ENCODE results near the gene NKAIN2.

NKAIN2 gene

DNA sequence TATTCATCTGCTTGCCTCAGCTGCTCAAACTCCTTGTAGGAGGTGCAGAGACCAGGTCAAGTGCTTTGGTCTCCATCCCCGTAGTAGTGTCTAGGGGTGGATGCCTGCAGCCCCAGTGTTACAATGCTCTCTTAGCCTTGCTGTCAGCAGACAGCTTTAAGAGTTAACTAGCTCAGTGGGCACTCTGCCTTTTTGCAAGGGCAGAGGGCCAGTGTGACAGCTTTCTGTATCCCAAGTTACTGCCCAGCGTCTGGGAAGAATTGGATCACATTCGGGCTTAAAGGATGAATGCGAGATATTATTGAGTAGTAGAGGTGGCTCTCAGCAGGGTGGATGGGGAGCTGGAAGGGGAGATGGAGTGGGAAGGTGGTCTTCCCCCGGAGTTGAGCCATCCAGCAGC is 818.7 kb downstream of the NKAIN2 start:
- H3K27ac ChIP-seq = no peak overlapping the region
- TF ChIP-seq, protein P1, sequence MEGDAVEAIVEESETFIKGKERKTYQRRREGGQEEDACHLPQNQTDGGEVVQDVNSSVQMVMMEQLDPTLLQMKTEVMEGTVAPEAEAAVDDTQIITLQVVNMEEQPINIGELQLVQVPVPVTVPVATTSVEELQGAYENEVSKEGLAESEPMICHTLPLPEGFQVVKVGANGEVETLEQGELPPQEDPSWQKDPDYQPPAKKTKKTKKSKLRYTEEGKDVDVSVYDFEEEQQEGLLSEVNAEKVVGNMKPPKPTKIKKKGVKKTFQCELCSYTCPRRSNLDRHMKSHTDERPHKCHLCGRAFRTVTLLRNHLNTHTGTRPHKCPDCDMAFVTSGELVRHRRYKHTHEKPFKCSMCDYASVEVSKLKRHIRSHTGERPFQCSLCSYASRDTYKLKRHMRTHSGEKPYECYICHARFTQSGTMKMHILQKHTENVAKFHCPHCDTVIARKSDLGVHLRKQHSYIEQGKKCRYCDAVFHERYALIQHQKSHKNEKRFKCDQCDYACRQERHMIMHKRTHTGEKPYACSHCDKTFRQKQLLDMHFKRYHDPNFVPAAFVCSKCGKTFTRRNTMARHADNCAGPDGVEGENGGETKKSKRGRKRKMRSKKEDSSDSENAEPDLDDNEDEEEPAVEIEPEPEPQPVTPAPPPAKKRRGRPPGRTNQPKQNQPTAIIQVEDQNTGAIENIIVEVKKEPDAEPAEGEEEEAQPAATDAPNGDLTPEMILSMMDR (conservative IDR thresholded peaks at IDR 0.05) = no peak
- TF ChIP-seq ZFX (IDR thresholded peaks at IDR 0.05) = no peak

DNA sequence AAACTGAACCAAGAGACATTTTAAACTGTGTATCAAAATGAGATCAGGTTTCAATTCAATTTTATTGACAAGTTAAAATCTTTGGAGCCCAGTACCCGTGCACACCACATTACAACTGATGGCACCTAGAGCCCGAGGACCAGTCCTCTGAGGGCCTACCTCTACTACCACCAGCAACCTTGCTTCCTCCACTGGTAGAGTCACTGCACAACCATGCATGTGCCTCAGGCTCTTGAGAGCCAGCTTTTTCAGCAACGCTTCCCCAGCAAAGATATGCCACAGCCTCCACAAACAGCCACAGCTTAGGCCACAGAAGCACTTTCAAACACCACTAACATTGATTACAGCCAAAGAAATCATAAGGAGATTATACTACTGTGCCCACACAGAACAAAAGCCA is 830.0 kb downstream of the NKAIN2 start:
- H3K27ac ChIP-seq = no peak overlapping the region
- TF ChIP-seq, protein P1 (conservative IDR thresholded peaks at IDR 0.05) = no peak
- TF ChIP-seq ZFX (IDR thresholded peaks at IDR 0.05) = no peak

DNA sequence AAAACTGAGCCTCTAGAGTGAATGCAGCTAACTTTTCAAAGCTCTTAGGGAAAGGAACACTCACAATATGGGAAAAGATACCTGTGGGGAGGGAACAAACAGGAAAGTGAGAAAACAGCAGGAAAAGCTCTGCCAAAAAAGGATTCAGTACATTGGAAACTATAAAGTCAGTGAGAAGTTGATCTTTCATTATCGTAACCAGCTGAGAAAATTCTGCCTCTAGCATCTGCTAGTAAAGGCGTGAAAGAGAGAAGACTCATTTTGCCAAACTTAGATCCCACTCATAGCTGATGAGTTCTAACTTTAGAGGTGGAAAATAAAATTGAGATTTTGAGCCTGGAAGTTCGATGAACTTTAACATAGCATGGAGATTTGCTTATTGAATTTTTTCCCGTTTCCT is 836.8 kb downstream of the NKAIN2 start:
- no peak for TF ChIP-seq ZFX (IDR thresholded peaks at IDR 0.05)
- TF ChIP-seq, protein P1 (conservative IDR thresholded peaks at IDR 0.05) = no peak

DNA sequence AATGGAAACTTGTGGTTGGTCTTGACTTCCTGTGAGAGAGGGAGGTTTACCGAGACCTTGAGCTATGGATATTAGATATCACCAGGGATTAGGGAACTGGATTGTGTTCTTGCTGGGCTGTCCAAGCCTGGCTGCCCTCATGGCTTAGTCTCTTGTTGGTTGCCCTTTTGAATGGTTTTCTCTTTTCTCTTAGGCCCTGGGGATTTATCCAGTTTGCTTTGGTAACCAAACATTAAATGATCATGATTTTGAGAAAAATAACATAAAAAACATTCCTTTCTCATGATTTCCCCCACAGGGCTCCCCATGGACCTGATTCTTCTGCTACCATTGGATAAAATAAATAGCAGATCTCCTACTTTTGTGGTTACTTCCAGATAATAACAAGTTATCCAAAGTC is 852.2 kb downstream of the NKAIN2 start:
- TF ChIP-seq, protein P1 (conservative IDR thresholded peaks at IDR 0.05) = no peak

More for the DNA sequence above, 836.8 kb downstream of the NKAIN2 start:
- H3K27ac ChIP-seq = no peak overlapping the region

DNA sequence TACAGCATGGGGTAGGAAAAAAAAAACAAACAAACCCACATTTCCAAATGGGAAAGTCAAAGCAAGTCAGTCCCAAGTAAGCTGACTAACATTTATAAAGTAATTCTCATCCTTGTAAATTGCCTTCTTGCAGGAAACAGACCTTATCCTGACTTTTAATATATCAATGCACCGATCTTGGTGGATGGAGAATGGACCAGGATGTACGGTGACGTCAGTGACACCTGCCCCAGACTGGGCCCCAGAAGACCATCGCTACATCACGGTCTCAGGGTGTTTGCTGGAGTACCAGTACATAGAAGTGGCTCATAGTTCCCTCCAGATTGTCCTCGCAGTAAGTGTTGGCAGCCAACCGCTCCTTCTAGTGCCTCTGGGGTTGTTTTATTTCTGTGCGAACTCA is 854.4 kb downstream of the NKAIN2 start:
- no peak for TF ChIP-seq ZFX (IDR thresholded peaks at IDR 0.05)
- TF ChIP-seq, protein P1 (conservative IDR thresholded peaks at IDR 0.05) = no peak
- no peak overlapping the region for H3K27ac ChIP-seq

More for the DNA sequence above, 852.2 kb downstream of the NKAIN2 start:
- no peak overlapping the region for H3K27ac ChIP-seq

DNA sequence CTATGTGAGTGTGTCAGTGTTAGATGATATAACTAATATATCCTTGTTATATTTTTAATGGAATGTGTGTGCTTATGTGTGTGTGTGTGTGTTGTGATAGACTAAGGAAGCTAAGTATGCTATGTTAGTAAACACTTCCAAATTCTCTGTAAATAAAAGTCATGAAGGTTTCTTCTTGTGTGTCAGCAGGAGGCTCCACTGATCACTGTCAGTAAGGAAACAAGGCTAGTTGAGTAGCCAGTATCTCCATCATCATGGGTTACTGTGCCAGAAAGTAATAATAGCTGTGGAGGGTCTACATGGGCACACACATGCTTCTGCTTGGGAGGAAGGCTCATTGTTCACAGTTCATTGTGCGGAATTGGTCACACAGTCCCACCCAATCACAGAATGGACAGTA is 855.8 kb downstream of the NKAIN2 start:
- no peak overlapping the region for H3K27ac ChIP-seq
- TF ChIP-seq, protein P1 (conservative IDR thresholded peaks at IDR 0.05) = no peak; the same call in 1 of the 2 replicates
- TF ChIP-seq ZFX (IDR thresholded peaks at IDR 0.05) = no peak

DNA sequence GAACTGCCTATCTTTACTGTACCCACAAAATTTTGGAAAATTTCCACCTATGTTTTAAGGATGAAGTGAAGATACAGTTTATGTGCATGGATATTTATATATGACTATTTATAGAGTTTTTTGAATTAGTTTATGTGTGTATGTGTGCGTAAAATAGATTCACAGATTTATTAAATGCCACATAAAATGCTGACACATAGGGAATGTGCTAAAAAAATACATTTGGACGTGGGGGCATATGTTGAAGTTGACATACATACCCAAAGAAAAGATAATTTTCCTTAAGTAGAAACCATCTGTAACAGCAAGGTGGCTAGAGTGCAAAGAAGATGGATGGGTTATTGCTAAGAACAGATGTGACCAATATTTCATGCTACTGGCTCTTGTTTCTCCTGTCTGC is 856.5 kb downstream of the NKAIN2 start:
- no peak overlapping the region for H3K27ac ChIP-seq
- TF ChIP-seq ZFX (IDR thresholded peaks at IDR 0.05) = no peak
- TF ChIP-seq, protein P1 (conservative IDR thresholded peaks at IDR 0.05) = no peak

Measured in C4-2B (cell line).